ENCODE measurements around the gene DLGAP1. TPM values are rescaled to one million over a fixed set of nuclear protein-coding genes. Genes with fewer than 3 reads are reported as not detected.

The DLGAP1 gene
- polyA plus RNA-seq, 4 donors = 3.9 to 7.5 (median 5.2) TPM

DNA sequence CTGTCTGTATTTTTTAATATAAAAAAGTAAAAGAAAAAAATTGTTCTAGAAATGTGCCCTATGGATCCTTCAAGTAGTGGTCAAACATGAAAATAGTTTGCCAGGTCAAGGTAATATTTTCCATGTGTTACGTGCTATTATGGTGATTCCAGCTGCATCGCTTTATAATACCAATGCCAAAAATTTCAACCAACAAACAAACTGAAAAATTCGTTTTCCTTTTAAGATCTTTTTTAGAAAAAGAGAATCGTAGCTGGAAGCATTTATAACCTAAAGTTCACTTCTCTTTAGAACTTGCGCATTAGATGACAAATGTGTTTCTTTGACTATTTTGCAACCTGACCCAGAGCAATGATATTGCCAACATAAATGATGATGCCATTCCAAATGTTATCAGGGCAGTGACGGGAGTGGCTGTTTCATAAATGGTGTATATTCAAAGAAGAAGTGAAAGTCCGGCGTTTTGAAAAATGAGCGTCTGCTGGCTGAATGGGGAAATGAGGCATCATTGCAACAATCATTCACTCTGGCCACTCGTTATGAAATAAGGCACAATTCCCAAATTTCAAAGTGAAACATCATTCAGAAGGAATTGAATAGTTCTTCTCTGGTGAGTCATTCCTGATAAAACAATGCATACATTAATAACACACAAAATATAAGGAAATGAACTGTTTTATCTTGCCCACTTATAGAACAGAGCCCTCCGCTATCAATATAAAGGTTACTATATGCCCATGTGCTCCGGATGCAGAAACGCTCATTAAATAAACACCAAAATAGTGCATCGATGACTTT is 707.7 kb downstream of the DLGAP1 start:
- DNase-seq (ENCODE audit: low read depth in 4 of 4, low spot score in 3 of 4) = no peak

DNA sequence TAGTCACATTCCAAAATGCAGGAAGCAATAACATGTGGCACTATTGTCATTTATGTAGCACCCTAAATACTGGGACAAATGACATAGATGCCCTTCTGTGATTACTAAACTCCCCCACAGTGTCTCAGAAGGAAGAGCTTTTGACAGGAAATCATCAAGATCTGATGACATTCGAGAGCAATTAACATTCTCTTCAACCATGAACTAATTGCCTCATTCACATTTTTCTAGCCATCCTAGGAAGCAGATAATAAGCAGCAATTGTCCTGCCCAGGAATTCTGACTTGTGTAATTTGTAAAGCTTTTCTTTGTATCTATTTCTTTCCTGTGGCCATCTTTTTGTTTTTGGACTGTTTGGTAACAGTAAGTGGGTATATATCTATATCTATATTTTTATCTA is 712.6 kb downstream of the DLGAP1 start:
- DNase-seq (ENCODE audit: low read depth in 4 of 4, low spot score in 3 of 4) = no peak

DNA sequence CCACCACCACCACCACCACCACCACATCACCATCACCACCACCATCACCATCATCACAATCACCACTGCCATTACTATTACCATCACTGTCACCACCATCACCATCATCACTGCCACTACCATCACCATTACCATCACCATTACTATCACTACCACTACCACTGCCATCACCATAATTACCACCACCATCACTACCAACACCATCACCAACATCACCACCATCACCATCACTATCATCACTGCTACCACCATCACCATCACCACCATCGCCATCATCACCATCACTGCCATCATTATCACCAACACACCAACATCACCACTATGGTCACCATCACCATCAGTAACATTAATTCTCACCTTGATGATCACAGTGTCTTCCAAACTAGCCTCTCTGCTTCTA is 713.8 kb downstream of the DLGAP1 start:
- DNase-seq (ENCODE audit: low read depth in 4 of 4, low spot score in 3 of 4) = no peak

DNA sequence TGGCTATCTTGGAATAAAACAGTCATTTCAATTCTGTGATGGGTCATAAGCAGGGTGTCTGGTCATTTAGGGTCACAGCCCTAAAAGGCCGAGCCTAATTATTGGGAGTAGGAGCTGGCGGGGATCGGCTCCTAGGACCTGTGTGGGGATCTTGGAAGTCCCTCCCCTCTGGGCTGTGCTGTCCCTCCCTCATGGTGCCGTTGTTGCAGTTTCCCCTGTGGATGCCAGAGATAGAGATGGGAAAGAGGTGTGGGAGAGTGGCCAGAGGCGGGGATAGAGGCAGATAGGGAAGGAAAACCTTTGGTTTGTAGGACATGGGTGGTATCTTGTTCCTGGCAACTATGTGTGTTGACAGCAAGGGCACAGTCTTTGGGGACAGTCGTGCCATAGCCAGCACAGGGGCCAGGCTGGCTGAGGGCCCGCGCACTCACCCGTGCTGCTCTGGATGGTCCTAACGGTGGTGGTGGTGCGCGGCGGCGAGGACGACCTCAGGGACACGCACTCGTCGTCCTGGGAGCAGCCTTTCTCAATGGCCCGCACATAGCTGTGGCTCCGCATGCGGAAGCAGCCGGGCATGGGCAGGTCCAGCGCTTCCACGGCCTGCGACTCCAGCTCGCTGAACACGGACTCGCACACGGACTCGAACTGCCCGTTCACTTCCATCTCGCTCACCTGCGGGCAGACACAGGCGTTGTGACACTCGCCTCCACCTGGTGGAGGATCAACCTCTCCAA is 726.2 kb downstream of the DLGAP1 start:
- DNase-seq (ENCODE audit: low read depth in 4 of 4, low spot score in 3 of 4) = no peak

DNA sequence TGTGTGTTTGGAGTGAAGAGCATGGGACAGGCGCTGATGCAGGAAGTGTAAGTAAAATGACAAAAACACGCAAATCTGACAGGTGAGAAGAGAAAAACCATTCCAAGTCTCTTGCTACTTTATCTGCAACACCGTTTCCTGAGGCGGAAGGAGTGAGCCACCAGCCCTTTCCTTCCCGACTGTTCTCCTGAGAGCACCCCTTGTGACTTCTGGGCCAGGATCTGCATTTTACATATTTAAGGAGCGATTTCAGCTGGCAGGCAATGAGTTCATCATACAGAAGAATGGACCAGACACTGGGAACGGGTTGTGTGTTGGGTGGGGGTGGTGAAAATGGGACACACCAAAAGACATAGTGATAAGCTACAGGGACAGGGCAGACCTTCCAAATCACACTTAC is 727.8 kb downstream of the DLGAP1 start:
- no peak for DNase-seq (ENCODE audit: low read depth in 4 of 4, low spot score in 3 of 4)

DNA sequence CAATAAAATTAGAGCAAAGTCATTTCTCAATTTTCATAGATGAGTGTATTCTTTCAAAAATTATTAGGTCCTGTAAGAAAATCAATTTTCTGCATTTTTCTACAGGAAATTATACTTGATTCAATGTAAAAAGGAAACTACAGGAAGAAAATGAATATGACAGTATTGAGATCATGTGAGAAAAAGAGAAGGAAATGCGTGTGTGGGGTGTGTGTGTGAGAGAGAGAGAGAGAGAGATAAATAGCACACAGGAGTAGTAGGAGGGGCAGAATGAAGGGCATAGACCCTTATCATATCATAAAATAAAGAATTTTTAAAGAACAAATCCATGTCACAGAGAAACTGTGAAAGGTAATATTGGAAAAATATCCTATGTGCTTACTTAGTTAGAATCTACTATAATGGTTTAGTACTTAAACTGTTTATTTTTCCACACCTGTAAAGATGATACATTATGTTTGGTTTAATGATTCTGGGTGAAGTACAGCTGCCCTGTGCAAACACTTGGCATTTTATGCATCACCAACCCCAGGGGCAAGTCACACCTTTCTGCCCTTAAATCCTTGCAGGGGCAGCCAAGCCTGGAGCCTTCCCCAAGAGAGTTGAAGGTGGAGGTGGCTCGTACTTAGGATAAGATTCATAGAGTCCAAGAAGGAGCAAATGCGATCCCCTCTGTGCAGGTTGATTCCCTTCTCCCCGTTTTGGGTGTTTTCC is 728.7 kb downstream of the DLGAP1 start:
- DNase-seq (ENCODE audit: low read depth in 4 of 4, low spot score in 3 of 4) = no peak

DNA sequence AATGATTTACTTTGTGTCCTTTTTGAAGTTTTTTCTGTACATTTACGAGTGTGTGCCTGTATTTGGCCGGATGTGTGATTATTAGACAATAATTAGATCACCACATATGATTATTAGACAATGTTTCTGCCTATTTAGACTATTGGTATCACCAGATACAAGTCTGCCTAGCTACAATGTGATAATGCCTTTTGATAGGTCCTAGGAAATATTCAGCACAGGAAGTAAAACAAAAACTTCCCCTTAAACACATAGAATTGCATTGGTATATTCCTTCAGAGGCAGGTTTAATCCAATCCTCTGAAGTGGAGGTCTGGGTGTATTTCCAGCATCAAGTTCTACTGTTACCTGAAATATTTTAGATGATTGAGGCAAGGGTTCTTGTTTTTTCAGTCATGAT is 730.0 kb downstream of the DLGAP1 start:
- no peak for DNase-seq (ENCODE audit: low read depth in 4 of 4, low spot score in 3 of 4)

DNA sequence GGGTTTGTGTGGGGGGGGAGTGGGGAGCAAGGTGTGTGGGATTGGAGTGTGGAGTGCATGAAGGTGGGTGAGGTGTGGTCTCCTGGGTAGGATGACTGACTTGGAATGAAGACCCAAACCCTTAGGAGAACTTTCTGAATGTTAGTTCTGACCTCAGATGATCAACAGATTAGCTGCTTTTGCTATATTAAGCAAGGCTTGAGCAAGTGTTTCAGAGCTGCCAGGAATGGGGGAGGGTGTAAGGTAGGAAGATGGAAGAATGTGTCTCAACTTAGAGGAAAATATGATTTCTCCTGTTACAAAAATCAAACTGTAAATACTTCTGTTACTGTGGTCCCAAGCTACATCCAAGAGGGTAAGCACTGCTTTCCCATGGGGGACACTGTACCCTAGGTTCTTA is 731.6 kb downstream of the DLGAP1 start:
- no peak for DNase-seq (ENCODE audit: low read depth in 4 of 4, low spot score in 3 of 4)

DNA sequence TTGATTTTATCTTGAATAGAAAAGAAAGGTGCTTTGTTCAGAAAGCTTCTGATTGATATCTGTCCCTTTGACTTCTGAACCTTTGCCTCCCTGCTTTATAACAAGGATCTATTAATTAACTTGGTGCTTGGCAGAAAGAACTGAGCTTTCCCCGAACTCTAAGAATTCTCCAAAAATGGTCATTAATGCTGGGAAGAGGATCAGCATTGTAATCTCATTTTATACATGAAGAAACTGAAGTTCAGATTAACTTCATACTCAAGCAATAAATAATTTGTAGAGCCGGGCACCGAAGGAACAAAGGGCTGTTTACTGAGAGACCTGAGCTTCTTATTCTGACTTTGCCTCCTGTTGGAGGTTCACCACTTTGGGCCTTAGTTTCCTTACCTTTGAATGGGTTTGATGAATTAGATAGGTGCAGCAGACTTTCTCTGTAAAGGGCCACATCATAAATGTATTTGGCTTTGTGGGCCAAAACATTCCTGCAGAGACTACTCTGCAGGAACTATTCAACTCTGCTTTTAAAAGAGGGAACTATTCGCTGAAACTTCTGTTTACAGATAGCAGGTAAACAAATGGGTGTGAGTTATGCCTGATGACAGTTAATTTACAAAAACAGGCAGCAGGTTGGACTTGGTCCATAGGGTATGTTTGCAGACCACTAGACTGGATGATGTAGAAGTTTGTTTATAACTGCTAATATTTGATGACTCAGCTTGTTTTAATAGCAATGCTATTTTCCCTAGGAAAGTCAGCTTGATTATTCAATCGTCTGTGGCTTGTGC is 732.3 kb downstream of the DLGAP1 start:
- DNase-seq (ENCODE audit: low read depth in 4 of 4, low spot score in 3 of 4) = no peak

DNA sequence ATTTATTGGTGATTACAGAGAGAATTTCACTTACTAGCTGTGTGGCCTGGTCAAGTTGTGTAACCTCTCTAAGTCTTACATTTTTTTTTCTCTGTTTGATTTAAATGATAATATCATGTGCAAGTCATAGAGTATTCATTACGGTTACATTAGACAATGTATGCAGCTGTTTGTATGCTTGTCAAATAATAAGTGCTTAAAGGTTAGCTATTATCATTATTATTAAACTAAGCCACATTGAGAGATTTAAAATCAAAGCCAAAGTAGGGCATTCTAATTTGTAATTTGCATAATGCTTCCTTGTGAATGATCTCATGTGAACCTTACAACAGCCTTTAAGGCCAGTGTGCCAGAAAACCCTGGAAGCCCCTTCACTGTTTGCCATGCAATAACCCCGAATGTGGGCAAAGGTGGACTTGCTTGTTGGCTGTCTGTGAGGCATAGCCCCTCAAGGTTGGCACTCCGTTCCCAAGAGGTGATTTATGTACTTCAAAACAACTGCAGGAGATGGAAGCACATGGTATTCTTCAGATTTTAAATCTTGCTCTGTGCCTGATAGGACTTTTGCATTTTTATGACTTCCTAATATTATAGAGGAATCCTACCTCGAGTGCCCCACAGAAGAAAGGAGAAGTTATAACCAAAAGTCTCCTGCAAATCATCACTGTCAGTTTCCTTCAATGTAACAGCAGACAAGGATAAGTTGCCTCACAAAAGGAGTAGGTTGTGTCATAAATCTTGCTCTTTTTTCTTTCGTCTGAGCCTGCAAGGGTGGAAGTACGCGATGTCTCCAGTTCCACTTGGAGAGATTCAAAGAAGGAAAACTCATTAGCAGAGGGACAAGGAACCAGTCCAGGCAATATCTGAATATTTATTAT is 733.1 kb downstream of the DLGAP1 start:
- no peak for DNase-seq (ENCODE audit: low read depth in 4 of 4, low spot score in 3 of 4)

DNA sequence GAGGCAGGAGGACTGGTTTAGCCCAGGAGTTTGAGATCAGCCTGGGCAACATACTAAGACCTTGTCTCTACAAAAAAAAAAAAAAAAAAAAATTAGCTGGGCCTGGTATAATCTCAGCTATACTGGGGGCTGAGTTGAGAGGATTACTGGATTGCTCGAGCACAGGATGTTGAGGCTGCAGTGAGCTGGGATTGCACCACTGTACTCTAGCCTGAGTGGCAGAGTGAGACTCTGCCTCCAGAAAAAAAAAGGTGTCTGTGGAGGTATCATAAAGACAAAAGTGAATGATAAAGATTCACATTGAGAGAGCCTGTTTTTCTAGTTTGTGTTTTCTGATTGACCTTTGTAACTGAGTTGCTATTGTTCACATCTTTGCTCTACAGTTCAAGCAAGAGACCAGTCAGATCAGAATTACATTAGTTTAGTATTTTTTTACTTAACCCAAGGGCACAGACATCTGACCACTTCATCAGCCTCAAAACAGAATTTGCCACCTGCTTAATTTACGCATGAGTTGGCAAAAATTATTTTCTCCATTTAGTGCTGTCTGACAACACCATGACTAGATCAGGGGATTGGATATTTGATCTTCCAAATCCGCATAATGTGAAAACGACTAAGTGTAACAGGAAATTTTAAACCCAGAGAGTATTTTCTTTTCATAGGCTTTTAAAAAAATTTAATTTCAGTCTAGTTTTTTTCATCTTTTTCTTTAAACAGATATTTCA is 734.1 kb downstream of the DLGAP1 start:
- no peak for DNase-seq (ENCODE audit: low read depth in 4 of 4, low spot score in 3 of 4)

DNA sequence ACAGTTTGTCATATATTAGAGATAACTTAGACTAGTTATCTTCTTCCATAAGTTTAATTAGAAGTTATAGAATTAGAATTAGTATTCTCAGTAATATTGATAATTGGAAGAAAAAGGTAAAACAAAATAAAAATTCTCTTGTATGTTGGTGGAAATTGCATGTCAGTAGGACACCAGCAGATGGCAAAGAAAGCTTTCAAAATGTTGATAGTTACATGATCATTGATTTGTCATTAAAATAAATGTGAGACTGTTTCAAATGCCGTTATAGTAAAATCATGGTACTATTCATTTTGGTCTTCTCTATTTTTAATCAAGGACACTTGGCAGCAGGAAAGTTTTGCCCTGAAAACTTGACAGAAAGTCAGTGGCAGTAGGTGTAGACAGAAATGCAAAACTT is 734.9 kb downstream of the DLGAP1 start:
- DNase-seq (ENCODE audit: low read depth in 4 of 4, low spot score in 3 of 4) = no peak

DNA sequence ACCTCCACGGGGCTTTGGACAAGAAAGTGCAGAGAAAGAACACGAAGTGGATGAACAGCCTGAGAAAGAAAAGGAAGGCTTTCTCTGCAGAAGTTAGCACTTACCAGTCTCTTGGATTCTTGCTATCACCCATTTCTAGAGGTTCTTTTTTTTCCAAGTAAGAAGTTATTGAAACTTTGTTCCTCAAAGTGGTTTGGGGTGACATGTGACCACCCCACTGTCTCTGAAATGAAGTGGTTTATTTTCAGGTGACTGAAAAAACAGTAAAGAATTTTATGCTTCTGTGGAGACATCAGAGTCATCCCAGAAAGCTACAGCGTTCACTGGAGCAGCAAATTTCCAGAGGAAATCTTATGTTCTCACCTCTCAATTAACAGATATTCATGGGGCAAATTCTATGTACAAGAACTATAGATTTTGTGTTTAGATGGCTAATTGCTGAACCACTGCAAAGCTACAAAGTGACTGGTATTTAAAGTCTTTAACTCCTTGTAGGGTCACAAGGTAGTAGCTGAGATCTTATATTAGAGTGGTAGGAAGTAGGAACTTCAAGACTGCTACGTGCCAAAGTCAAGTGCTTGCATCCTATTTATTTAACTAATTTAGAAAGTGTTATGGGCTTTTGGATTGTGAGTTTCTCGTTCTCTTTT is 737.6 kb downstream of the DLGAP1 start:
- DNase-seq (ENCODE audit: low read depth in 4 of 4, low spot score in 3 of 4) = no peak

DNA sequence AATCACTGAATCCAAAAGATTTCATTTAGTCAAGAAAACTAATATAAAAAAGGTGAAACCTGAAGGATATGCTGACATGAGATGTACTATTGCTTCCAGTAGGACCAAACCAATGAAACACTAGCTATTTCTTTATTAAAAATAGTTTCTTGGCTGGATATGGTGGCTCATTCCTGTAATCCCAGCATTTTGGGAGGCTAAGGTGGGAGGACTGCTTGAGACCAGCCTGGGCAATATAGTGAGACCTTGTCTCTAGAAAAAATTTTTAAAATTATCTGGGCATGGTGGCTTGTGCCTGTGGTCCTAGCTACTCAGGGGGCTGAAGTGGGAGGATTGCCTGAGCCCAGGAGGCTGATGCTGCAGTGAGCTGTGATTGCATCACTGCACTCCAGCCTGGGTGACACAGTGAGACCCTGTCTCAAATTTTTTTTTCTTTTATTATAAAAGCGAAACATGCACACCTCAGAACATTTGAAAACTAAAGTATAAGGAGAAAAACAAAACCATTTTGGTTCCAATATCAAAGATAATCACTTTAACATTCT is 738.9 kb downstream of the DLGAP1 start:
- DNase-seq (ENCODE audit: low read depth in 4 of 4, low spot score in 3 of 4) = no peak

DNA sequence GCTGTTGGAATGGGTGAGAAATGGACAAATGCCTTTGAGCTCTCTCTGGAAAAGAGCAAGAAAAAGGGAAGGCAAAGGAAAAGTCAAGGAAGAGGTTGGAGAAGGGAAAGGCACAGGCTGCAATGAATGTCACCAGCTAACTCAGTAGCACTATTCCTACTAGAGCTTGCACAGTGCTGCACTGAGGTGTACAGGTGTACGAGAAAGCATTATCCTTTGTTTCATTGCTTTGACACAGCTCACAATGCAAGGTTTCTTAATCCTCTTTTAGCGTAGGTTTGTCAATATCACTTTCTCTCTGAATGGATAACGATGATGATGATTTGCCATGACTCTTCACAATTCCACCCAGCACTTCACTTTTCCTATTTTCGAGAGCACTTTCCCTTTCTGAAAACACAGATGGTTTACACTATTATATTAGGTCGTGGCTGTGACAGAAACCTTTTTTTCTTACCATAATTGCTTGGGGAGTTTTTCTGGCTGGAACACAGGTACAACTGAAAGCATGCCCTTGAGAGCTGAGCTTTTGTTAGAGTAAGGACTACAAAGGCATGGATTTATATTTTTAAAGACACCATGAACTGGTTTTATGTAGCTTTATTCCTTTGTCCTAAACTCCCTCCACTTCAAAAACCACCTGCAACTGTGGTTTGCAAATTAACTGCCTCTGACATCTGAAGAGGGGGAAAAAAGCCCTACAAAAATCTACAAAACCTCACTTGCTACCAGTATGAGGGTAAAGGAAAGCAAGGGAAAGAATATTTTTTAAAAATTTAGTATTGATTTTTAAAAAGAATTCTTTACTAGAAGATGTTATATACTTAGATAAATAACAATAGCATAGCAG is 739.7 kb downstream of the DLGAP1 start:
- DNase-seq (ENCODE audit: low read depth in 4 of 4, low spot score in 3 of 4) = no peak

DNA sequence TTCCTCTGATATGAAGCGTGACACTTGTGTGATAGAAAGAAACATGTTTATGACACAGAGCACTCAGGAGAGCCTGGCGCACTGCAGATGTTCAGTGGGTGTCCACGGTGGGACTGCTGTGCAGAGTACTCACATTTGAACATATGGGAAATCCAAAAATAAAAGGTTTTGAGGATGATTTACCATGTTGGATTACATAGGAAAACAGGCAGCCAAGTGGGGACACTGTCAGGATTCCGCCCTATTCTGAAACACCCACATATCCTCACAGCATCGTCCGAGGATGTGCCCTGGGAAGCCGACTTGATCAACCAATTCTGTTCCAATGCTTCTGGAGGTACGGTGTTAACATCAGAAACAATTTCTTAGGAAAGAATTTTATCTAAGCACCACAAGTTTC is 741.4 kb downstream of the DLGAP1 start:
- DNase-seq (ENCODE audit: low read depth in 4 of 4, low spot score in 3 of 4) = no peak

DNA sequence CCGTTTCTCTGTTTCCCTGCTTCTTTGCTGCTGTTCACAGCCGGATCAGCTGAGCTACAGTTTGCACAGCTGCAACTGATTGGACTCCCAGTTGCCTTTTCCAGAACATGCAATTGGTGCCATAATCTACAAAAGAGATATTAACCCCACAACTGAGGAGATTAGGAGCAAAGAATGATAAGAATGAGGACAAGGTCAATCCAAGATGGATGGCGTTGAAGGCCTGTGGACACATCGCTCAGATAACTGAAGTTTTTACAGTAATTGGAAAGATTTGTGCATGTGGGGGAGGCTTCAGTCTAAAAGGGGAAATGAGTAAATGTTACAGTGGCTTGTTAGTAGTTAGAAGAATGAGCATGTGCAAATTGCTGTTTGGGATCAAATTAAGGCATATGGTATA is 741.9 kb downstream of the DLGAP1 start:
- DNase-seq (ENCODE audit: low read depth in 4 of 4, low spot score in 3 of 4) = no peak
